ENCODE results near the gene BIRC2.
"Not testable (repeated sequence)": the region's sequence is repeated elsewhere in the genome, so short reads cannot be mapped to it uniquely, and the experiment has no call there.

BIRC2 gene

DNA sequence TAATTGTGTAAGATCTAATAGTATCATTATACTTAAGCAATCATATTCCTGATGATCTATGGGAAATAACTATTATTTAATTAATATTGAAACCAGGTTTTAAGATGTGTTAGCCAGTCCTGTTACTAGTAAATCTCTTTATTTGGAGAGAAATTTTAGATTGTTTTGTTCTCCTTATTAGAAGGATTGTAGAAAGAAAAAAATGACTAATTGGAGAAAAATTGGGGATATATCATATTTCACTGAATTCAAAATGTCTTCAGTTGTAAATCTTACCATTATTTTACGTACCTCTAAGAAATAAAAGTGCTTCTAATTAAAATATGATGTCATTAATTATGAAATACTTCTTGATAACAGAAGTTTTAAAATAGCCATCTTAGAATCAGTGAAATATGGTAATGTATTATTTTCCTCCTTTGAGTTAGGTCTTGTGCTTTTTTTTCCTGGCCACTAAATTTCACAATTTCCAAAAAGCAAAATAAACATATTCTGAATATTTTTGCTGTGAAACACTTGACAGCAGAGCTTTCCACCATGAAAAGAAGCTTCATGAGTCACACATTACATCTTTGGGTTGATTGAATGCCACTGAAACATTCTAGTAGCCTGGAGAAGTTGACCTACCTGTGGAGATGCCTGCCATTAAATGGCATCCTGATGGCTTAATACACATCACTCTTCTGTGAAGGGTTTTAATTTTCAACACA is 23.3 kb upstream of the BIRC2 start:
- DNase-seq = no peak

GRCh38 chr11:102325088-102325487 is 21.9 kb upstream of the BIRC2 start:
- no peak for DNase-seq

DNA sequence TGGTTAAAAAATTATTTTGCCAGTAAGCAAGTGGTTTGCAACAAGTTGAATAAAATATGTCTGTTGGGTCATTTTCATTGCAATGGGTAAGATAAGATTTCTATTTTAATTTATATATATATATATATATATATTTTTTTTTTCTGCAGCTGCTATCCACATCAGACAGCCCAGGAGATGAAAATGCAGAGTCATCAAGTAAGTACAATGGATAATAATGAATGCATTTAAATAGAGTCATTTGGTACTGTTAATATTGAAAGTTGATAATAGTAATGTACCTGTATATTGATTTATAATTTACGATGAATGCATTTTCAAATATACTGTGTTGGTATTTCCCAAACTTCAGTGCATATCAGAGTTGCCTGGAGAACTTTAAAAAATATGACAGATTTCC is 18.3 kb upstream of the BIRC2 start:
- DNase-seq = no peak

DNA sequence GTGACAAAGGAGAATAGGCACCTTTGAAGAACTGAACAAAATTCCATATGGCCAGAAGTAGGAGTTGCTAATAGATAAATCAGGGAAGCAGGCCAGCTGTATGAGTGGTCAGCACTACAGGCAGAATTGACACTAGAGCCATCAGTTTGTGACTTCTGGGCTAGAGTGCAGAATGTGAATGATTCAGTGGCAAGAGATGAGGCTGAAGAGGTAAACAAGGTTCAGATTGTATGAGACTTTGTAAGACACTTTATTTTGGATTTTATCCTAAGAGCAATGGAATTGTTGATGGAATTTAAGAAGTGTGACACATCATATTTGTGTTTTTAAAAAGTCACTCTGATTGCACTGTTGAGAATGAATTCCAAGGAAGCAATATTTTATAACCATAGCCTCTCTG is 16.8 kb upstream of the BIRC2 start:
- no peak for DNase-seq

GRCh38 chr11:102331341-102331740 is 15.7 kb upstream of the BIRC2 start:
- DNase-seq = no peak

GRCh38 chr11:102332611-102332994 is 14.4 kb upstream of the BIRC2 start:
- no peak for DNase-seq

DNA sequence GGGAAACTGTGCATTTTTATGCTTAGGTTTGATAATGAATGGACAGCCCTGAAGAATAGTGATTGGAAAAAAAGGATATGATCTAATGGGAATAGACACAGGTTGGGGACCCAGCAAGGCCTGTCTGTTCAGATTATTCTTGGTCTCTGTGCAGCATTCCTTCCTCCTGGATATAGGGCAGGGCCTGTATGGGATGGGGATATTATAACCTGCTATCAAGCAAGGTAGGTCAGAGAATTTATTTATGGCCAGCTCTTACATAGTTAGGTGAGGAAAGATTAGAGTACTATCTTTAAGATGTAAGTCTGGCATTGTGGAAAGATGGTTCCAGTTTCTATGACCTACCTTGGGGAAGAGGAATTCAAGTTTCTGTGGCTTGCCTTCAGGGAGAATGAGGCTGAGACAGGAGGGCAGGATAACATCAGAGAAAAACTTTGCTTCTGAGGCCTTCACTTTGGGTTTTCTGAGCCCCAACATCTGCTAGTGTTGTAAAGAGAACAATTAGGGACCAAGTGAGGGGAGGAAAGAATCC is 8.5 kb upstream of the BIRC2 start:
- DNase-seq = no peak

DNA sequence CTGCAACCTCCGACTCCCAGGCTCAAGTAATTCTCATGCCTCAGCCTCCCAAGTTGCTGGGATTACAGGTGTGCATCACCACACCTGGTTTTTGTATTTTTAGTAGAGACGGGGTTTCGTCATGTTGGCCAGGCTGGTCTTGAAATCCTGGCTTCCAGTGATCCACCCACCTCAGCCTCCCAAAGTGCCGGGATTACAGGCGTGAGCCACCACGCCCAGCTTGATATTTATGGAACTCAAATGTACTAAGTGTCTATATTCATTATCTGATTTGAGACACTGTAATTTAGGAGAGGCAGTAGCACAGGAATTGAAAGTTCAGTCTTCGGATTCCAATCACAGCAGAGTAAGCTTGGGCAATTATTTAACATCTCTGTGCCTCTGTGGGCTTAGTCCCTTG is 5.7 kb upstream of the BIRC2 start:
- DNase-seq = not testable (repeated sequence)

- DNase-seq = peak; percentile 41
These were observed 5.1 kb upstream of the BIRC2 start for GRCh38 chr11:102341844-102342318.

DNA sequence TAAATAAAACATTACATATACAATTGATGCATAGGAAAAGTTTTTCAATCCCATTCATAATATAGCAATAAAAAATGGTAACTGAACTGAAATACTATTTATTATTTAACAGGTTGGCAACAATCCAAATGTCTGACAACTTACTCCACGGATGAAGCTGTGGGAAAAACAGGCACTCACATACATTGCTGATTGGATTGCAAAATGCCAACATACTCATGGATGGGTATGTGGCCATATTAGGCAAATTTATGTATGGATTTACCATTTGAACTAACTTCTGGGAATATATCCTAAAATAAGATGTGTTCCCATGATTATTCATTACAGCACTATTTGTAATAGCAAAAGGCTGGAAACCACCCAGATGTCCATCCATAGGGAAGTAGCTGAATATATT is 3.2 kb upstream of the BIRC2 start:
- no peak for DNase-seq

DNA sequence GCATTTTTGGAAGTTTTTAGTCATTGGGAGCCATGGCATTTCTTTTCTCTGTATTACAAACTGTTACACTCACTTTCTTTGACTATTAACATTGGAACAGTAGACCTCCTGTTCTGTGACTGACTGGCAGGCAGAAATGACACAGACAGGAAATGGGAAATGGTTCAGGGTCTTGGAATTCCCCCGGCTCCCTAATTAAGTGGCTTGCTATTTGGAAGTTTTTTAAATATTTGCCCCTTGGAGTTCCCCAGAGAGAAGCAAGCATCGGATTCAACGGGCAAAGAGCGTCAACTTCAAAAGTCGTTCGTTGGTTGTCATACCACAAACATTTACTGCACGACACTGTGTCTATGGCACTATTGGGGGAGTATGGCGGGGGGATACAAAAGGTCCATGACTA is 1.1 kb upstream of the BIRC2 start:
- no peak for DNase-seq

DNA sequence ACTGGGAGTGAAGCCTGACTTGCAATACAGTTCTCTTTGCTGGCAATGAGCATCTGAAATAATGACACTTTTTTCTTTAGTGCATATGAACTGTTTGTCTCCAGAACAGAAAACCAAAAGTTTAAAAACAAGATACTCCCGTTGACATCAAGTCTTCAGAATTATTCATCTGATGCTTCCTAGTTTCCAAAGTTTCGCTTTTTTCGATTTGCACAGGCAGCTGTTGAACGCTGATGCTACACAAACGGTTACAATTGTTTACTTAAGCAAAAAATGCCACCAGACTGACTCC is 612 bp upstream of the BIRC2 start:
- no peak for DNase-seq

DNA sequence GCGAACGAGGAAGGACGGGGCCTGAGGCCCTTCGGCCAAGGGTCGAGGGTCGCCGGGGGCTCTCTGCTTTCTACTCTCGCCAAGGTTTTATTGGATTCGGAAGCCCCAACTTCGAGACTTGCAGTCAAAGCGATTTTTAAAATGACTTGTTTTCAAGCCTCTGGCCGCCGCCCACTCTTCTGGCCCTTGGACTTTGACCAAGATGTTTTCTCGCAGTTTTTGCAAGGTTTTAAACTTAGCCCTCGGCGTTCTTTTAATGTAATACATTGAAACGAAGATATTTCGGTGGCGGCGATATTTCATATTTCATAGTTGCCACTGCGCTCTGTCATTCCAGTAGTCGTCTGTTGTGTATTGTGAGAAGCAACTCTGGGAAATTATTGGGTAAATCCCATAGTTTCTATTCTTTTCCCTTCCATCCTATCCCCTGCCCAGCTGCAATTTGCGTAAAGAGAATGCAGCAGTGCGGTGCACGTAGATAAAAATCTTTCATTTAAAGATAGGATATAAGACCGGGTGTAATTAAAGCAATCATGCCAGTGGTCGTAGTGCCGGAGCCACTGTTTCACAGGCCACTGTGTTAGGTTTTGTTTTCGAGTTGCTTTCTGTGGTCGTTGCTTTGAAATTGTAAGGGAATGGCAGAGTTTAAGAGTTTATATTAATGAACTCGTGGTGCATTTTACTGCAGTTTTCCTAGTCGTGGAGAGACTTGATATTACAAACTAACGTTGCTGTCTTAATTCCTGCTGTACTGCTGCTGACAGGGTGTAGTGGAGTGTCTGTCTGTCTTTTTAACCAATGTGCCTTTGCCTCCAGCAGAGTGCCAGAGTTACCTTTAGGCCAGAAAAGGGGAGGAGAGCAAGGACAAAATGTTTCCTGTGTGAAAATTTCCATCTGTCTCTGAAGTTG is 702 bp downstream of the BIRC2 start:
- DNase-seq = no peak

GRCh38 chr11:102357116-102357515 is 10.1 kb downstream of the BIRC2 start:
- DNase-seq = no peak

- no peak for DNase-seq
These were observed 12.4 kb downstream of the BIRC2 start for GRCh38 chr11:102359372-102359771.

DNA sequence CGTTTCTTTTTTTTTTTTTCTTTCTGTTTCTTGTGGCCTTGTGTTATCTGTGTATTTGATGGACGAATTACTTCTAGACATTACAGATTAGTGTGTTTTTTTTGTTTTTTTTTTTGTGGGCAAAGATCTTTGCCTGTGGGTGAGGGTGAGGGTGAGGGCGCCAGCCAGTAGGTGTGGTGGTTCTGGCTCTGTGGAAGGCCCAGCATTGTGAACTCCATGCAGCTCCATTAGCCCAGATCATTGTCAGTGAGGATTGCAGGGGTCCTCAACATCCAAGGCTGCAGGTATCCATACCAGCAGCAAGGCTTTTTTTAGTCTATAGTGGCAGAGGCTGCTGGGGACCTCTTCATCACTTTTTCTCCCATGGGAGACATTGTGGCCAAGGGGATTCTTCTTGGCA is 13.7 kb downstream of the BIRC2 start:
- no peak for DNase-seq

DNA sequence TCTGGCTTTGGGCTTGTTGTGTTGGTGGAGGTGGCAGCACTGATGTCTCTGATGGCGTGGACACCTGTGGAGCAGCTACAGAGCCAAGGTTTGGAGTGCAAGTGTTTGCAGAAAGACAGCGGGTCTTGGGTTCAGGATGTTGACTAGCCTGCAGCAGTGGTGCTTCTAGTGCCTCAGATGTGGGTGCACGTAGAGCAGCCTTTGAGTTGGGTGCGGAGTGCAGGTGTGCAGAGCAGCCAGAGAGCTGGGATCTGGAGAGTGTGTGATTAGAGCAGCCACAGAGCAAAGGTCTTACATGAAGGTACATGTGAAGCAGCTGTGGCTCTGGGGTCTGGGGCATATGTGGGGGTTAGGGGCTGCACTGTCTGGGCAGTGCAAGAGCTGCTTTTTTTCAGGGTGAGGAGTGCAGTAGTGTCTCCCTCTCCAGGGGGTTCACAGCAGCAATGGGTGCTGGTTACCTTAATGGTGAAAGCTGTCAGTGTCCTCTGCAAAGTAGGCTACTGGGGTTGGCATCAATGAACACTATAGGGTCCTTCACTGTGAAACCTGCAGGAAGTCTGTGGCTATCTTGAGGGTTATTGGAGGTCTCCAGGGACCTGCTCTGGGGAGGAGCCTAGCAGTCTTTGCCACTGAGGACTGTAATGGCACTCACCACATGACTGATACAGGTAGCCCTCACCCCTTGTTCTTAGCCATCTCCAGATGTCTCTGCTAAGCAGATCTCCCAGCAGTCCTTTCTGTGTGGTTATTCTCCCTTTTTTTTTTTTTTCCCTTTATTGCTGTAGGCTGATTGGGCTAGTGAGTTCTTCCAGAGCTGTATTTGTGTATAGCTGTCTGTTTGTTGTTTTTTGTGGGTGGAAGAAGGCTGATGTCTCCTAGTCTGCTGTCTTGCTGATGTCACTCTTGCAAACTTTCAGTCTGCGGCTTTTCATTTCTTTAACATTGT is 14.3 kb downstream of the BIRC2 start:
- DNase-seq = no peak

DNA sequence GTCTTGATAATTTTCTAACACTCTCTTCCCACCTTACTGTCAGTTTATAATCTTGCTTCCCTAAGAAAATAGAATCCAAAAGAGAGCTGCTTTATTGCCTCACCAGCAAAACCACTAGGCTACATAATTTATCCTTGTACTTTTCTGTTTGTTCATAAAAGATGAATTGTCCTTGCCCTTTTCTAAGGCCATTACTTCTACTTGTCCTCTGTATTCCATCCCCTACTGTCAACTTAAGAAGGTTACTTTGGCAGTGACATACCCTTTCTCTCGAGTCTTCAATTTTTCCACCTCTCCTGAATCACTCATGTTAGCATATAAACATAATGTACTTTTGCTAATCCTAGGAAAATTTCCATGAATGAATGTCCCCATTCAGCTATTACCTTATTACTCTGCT is 18.0 kb downstream of the BIRC2 start:
- no peak for DNase-seq

GRCh38 chr11:102367364-102367763 is 20.4 kb downstream of the BIRC2 start:
- no peak for DNase-seq

DNA sequence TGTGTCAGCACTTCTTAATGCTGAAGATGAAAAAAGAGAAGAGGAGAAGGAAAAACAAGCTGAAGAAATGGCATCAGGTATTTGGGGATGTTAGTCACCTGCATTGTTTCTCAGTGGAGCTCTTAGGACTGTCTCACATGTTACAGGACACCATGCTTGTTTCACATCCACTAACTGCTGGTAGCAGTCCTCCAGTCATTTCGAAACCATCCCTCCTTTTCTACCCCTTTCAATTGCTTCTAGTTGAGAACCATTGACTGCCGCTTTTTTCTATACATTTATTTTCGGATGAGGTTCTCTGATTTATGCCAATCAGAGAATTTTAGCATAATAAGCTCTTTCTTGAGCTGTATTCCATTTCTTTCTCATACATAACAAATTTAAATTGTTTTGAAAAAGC is 21.5 kb downstream of the BIRC2 start:
- no peak for DNase-seq

DNA sequence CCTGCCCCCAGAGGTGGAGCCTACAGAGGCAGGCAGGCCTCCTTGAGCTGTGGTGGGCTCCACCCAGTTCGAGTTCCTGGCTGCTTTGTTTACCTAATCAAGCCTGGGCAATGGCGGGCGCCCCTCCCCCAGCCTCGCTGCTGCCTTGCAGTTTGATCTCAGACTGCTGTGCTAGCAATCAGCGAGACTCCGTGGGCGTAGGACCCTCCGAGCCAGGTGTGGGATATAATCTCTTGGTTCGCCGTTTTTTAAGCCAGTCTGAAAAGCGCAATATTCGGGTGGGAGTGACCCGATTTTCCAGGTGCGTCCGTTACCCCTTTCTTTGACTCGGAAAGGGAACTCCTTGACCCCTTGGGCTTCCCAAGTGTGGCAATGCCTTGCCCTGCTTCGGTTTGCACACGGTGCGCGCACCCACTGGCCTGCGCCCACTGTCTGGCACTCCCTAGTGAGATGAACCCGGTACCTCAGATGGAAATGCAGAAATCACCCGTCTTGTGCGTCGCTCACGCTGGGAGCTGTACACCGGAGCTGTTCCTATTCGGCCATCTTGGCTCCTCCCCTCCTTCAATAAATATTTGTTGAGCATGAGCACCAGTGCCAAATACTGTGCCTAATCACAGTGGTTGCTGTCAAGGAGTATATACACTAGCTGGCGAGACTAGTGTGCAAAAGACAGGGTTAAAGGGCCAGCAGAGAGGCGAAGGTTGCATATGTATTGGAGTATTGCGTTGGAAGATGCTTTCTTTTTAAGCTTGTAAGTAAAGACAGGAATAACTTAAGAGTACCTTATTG is 27.8 kb downstream of the BIRC2 start:
- not testable (repeated sequence) for DNase-seq

- no peak for DNase-seq
These were observed 28.8 kb downstream of the BIRC2 start for GRCh38 chr11:102375720-102376399.
